HG02588 (cell line): ENCODE measurements around the gene DYRK1B.
"Not testable (repeated sequence)": the region's sequence is repeated elsewhere in the genome, so short reads cannot be mapped to it uniquely, and the experiment has no call there.

Source experiments
- ATAC-seq: cut with Tn5 transposase; IDR thresholded peaks from one replicate; pipeline ENCODE4 v1.9.1; 2021; ENCODE audit warnings: mild to moderate bottlenecking, moderate library complexity; ENCODE audit not compliant: unreplicated experiment

Gene DYRK1B

GRCh38 chr19:39833464-39834286, at the start of gene DYRK1B:
TSS of gene DYRK1B (minus strand) at chr19:39834162. CDS start at chr19:39831867, 2,295 bp downstream.
- peak; percentile 91 for ATAC-seq

GRCh38 chr19:39882645-39883044, 48.7 kb upstream of the DYRK1B start:
- ATAC-seq = not testable (repeated sequence)

GRCh38 chr19:39881495-39882110, 47.6 kb upstream of the DYRK1B start:
- ATAC-seq = not testable (repeated sequence)

GRCh38 chr19:39880241-39880640, 46.3 kb upstream of the DYRK1B start:
- ATAC-seq = not testable (repeated sequence)

- ATAC-seq = not testable (repeated sequence)
These were observed 45.8 kb upstream of the DYRK1B start for GRCh38 chr19:39879796-39880195.

- not testable (repeated sequence) for ATAC-seq
These were observed 44.9 kb upstream of the DYRK1B start for GRCh38 chr19:39878866-39879265.

GRCh38 chr19:39878398-39878797, 44.4 kb upstream of the DYRK1B start:
- no peak for ATAC-seq

GRCh38 chr19:39877982-39878381, 44.0 kb upstream of the DYRK1B start:
- ATAC-seq = not testable (repeated sequence)

GRCh38 chr19:39877488-39877887, 43.5 kb upstream of the DYRK1B start:
- not testable (repeated sequence) for ATAC-seq

- not testable (repeated sequence) for ATAC-seq
These were observed 42.5 kb upstream of the DYRK1B start for GRCh38 chr19:39876486-39876885.

GRCh38 chr19:39875401-39875864, 41.5 kb upstream of the DYRK1B start:
- not testable (repeated sequence) for ATAC-seq

- no peak for ATAC-seq
These were observed 40.4 kb upstream of the DYRK1B start for GRCh38 chr19:39874404-39874803.

GRCh38 chr19:39873385-39873784, 39.4 kb upstream of the DYRK1B start:
- no peak for ATAC-seq

GRCh38 chr19:39871886-39872866, 38.2 kb upstream of the DYRK1B start:
- ATAC-seq = no peak

GRCh38 chr19:39871362-39871761, 37.4 kb upstream of the DYRK1B start:
- ATAC-seq = no peak

- no peak for ATAC-seq
These were observed 36.4 kb upstream of the DYRK1B start for GRCh38 chr19:39870171-39870971.

- no peak for ATAC-seq
These were observed 34.0 kb upstream of the DYRK1B start for GRCh38 chr19:39867952-39868351.

- ATAC-seq = no peak
These were observed 33.2 kb upstream of the DYRK1B start for GRCh38 chr19:39867133-39867532.

- ATAC-seq = no peak
These were observed 32.0 kb upstream of the DYRK1B start for GRCh38 chr19:39865953-39866352.

- ATAC-seq = no peak
These were observed 31.2 kb upstream of the DYRK1B start for GRCh38 chr19:39865186-39865585.
